ENCODE data around the gene COX8A.

DNA sequence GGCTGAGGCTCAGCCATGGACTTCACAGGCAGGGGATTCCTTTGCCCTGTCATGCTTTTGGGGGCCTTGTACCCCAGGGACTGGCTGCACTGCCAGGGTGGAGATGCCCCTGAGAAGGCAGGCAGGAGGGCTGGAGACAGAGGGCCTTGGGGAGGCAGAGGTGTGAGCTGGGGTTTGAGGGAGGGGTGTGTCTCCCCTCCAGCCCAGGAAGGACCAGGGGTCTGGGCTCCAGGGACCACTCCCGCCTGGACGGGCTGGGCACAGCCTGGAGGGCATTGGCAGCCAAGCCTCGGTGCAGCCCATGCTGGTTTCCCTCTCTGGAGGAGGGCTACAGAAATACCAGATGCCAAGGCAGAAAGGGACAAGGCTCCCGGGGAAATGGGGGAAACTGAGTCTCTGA, 31.3 kb downstream of the COX8A start:
- TF ChIP-seq EZH2 (IDR thresholded peaks at IDR 0.05): no peak
- TF ChIP-seq, protein P1, sequence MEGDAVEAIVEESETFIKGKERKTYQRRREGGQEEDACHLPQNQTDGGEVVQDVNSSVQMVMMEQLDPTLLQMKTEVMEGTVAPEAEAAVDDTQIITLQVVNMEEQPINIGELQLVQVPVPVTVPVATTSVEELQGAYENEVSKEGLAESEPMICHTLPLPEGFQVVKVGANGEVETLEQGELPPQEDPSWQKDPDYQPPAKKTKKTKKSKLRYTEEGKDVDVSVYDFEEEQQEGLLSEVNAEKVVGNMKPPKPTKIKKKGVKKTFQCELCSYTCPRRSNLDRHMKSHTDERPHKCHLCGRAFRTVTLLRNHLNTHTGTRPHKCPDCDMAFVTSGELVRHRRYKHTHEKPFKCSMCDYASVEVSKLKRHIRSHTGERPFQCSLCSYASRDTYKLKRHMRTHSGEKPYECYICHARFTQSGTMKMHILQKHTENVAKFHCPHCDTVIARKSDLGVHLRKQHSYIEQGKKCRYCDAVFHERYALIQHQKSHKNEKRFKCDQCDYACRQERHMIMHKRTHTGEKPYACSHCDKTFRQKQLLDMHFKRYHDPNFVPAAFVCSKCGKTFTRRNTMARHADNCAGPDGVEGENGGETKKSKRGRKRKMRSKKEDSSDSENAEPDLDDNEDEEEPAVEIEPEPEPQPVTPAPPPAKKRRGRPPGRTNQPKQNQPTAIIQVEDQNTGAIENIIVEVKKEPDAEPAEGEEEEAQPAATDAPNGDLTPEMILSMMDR (IDR thresholded peaks at IDR 0.05): no peak

Measured in neural progenitor cell (in vitro differentiated cells).